CD4-positive, alpha-beta T cell treated with Interleukin-17A for 1 hour (primary cell): ENCODE measurements around the gene NPW.

Source experiments
- DNase-seq: peaks from one replicate; pipeline ENCODE4 v3.0.0-alpha.2; 2020

The NPW gene

GRCh38 chr16:2019518-2019920 is at the start of gene NPW:
NPW (plus strand) TSS chr16:2019785.
- no peak for DNase-seq

DNA sequence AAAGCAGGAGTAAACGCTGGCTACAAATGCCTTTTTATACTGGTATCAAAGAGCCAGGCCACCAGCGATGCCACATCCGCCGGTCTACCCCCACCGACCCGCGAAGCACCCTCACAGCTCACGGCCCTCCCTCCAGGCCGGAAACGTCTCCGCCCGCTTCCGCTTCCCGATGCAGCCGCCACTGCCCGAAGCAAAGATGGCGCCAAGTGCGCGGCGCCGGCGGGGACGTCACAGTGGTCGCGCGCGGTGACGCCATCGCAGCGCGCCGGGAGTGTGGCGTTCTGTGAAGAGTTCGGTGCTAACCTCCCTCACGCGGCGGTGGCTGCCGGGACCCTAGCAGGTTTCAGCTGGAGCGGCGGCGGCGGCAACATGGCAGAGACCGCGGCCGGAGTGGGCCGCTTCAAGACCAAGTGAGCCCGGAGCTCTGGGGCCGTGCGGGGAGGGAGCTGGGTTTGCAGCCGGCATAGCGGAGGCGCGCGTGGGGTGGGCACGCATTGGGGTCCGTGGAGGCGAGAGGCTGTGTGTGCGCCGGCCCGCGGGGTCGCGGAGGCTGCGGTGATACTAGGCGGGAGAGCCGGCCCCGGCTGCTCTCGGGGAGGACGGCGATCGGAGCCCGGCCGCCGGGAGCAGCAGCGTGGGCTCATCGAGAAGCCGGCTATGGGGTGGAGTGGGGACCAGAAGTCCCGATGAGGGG is 47.6 kb upstream of the NPW start, which contains the start of gene TBL3:
TSS of gene TBL3 (plus strand) at position 258 of the 694 bp plus-strand sequence. CDS start at position 370, 112 bp downstream.
- peak; percentile 97 for DNase-seq

DNA sequence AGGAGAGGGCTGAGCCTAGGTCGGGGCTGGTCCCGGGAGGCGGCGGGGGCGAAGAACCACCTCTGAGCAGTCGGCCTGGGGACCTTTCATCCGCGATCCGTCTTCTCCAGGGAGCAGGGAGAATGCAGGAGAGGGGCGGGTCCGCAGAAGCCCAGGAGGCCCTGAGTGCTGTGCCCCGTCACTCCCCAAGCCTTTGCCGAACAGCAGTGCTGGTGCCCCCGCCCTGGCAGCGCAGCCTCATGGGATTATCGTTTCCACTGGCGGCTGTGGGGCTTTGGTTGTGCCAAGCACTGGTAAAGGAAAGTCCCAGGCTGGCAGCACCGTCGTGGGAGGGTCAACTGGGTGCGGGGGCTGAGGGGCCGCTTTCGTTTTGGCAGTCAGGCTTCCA is 47.1 kb upstream of the NPW start:
- DNase-seq = no peak

DNA sequence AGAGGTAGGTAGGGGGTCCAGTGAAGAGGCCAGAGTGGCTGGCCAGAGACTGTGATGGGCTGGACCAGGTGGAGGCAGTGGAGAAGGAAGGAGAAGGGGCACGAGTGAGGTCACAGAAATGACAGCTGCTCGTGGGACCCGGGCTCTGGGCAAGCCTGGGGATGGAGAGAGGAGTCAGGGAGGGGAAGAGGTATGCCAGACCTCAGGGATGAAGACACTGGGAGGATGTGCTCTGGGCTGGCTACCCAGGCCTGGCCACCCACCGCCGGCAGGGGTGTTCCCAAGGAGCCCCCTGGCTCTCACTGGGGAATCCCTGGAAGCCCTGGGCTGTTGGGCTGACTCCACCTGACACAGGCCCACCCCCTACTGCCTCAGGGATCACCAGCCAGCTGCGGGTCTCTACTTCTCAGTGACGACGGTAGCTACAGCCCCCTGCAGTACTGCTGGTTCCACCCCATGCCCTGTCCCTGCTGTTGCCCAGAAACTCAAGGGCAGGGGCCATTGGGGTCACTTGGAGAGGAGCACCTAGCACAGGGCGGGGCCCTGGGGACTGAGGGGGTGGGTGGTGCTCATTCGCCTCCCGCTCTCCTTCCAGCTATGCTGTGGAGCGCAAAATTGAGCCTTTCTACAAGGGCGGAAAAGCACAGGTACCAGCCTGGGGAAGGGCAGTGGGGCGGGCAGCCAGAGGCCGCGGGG is 46.0 kb upstream of the NPW start:
- DNase-seq = no peak

GRCh38 chr16:1974157-1975070 is 45.2 kb upstream of the NPW start:
- no peak for DNase-seq

DNA sequence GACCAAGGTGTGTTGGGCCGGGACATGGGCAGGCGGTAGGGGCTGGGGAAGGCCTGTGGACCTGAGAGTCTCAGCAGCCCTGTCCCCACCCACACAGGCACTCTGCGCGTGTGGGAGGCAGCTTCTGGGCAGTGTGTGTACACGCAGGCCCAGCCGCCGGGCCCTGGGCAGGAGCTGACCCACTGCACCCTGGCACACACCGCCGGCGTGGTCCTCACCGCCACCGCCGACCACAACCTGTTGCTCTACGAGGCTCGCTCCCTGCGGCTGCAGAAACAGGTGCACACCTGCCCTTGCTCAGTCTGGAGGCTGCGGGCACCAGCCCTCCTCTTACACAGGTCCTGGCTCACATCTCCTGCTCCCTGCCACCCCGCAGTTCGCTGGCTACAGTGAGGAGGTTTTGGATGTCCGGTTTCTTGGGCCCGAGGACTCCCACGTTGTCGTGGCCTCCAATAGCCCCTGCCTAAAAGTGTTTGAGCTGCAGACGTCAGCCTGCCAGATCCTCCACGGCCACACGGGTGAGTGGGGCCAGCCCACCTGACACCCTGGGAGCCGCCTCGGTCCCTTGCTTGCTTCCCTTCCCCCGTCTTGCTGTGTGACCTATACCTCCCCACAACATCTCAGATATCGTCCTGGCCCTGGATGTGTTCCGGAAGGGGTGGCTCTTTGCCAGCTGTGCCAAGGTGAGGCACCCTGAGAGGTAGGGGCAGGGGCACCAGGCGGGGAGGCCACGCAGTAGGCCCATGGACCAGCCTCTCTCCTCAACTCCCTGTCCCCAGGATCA is 44.0 kb upstream of the NPW start:
- DNase-seq = no peak

- DNase-seq = no peak
Observed at GRCh38 chr16:1976216-1976520, 43.4 kb upstream of the NPW start.

- no peak for DNase-seq
Observed at GRCh38 chr16:1976951-1977874, 42.4 kb upstream of the NPW start.

- no peak for DNase-seq
Observed at GRCh38 chr16:1977875-1978268, 41.7 kb upstream of the NPW start.

- DNase-seq = no peak
Observed at GRCh38 chr16:1978476-1979120, 41.0 kb upstream of the NPW start.

- DNase-seq = peak; percentile 46
Observed at GRCh38 chr16:1979271-1980029, 40.1 kb upstream of the NPW start.

- no peak for DNase-seq
Observed at GRCh38 chr16:1980030-1980769, 39.4 kb upstream of the NPW start.

DNA sequence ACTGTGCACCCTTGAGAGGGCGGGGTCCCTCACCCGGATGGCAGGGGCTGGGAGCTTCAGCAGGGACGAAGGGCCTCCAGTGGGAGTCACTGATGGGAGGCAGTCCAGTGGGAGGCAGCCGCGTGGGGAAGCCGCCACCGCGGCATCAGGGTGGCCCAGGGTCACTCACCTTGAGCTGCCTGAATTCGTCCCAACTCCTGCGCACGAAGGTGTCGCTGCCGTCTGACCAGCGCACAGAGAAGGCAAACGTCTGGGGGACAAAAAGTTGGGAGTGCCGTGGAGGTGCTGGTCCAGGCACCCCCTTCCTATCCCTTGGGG is 38.9 kb upstream of the NPW start:
- DNase-seq = no peak

- DNase-seq = no peak
Observed at GRCh38 chr16:1981398-1981836, 38.2 kb upstream of the NPW start, which contains the start of gene NOXO1. NOXO1 (minus strand) TSS chr16:1981469; CDS start chr16:1981179, 290 bp downstream.

DNA sequence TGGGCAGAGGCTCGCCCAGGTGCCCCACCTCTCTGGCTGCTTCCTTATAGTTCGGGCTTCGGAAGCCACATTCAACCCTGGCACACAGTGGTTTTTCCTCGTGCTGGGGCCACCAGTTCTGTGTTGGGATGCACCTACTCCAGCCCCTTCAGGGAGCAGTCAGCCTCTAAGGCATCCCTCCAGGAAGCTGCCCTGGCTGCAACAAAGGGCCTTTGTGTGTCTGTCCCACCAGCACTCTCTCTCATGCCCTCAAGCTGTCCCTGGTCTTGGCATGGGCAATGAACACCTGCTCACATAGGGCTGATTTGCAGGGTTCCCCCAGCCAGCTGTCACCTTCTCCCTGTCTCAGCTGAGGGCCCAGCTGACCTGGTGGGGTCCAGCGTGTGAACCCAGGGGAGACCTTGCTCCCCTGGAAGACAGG is 37.6 kb upstream of the NPW start:
- no peak for DNase-seq

DNA sequence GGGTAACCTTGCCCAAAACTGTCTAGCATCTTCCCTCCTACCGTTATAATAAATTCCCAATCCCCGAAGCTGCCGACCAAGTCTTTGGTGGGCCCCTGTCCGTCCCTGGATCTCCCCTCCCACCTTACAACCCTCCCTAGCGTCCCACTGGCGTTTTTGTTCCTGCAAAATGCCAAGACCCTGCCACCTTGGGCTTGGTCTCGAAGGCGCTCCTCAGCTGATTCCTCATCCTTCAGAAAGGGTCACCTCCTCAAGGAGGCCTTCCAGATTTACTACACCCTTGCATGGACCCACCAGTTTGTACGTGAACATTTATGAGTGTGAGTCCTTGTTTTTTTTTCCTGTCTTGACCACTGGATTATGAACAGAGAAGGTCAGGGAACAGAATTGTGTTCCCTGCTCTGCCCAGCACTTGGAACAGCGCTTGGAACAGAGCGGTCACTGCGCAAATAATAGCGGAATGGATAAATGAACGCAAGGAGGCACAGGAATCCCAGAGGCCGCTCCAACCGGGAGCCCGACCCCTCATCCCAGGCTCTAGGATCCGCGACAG is 36.5 kb upstream of the NPW start:
- no peak for DNase-seq

DNA sequence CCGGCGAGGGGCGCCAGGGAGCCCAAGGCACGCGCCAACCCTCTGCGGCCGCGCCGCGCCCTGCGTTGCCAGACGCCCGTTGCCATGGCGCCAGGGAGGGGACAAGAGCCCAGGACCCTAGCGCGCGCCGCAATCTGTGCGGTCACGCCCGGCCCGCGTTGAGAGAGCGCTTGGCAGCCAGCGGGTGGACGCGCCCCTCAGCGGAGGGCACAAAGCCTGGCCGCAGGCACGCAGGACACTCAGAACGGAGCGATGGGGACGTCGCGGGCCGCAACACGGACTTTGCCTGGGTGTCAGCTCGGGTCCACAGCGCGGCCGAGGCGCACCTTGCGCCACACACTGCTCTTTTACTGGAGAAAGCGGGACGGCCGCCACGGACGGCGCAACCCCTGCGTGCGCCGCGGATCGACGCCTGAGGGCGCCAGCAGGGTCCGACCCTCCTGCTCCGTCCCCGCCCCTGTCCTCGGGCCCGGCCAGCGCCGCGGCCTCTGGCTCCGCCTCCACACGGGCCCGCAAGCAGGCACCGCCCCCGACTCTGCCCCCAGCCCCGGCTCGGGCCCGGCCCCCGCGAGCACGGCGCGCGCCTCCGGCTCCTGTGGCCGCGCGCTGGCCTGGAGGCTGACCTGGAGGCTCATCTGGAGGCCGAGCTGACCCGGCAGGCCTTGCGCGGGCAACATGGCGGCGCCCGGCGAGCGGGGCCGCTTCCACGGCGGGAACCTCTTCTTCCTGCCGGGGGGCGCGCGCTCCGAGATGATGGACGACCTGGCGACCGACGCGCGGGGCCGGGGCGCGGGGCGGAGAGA is 35.8 kb upstream of the NPW start, which contains the start of gene GFER:
TSS of gene GFER (plus strand) at position 650 of the 803 bp plus-strand sequence. CDS start at position 676, 26 bp downstream.
- DNase-seq = peak; percentile 80
